ENCODE results near the gene SGMS1. TPM values are rescaled to one million over a fixed set of nuclear protein-coding genes. Genes with fewer than 3 reads are reported as not detected.

The SGMS1 gene
- total RNA-seq, 1 donor from 2014 or later, result 43.5 TPM

DNA sequence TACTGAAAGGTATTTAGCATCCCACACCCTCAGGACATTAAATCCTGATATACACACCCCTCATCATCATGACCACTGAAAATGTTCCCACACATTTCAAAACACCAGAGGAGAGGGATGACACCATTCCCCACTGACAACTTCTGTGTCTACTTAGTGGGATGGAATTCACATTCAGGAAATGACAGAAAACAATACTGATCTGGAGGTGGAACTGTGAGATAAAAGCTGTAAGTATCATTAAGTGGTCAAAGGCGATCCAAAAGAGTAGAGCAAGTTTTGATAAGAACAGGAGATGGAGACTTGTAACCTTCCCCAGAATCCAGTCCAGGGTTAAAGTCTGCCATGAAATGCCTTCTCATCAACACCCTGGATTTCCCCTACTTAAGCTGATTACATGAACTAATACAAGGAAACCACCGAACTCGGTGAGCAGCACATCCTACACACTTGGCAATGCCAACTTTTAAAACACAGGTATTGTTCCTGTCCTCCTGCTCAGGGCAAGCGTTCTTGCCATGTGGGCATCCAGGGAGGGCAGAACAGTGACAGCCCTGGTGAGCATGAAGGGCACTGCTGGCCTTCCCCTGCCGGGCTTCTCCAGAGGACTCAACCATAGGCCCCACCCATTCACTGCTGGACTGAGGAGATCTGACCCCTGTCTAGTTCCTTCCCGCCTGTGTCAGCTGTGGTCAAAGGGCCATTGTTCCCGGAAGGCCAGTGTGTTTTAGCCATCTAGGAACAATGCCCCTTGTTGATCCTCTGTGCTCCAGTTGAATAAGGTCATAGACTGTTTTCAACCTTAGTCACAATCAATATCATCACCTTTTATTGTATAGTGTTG lies 85.0 kb downstream of the SGMS1 start:
- peak; percentile 45 for DNase-seq (ENCODE audit: low read depth)

DNA sequence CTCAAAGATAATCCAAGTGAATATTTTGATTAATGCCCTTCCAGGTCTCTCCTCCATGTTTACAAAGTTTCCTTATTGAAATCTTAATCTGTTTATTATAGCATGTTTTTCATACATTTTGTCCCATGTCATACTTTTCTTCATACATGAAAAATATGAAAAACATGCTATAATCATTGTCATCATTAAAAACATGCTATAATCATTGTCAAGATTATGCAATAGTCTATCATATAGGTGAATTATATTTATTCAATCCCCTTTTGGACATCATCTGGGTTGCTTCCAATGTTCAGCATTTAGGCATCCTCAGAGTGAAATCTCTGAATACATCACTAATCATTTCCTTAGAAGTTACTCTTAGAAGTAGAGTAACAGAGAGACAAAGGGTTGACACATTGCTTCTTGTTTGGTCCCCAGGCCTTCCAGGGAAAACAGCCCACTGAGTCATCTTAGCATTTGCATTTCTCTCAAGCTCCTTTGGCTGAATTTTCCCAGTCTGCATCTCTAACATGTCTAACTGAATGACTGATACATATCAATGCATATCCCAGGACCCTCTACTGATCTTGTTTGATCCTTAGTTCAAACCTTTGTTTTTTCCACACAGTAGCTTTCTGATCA lies 87.0 kb downstream of the SGMS1 start:
- DNase-seq (ENCODE audit: low read depth), result peak; percentile 90

DNA sequence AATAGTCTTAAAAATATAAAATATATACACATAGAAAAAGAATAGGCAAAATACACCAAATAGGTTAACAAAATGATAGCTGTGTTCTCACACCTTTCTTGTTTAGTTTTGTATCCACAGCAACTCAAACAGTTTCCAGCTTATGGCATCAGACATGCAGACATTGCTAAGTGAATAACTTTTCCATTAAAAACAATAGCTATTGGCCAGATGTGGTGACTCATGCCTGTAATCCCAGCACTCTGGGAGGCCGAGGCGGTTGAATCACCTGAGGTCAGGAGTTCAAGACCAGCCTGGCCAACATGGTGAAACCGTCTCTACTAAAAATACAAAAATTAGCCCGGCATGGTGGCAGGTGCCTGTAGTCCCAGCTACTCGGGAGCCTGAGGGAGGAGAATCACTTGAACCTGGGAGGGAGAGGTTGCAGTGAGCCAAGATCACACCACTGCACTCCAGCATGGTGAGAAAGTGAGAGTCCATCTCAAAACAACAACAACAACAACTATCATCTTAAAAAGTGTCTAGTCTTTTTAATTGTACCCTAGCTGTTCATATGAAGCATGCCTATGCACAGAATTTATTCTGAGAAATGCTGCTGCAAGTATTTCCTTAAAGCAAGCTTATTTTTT lies 88.9 kb downstream of the SGMS1 start:
- DNase-seq (ENCODE audit: low read depth), result peak; percentile 97

DNA sequence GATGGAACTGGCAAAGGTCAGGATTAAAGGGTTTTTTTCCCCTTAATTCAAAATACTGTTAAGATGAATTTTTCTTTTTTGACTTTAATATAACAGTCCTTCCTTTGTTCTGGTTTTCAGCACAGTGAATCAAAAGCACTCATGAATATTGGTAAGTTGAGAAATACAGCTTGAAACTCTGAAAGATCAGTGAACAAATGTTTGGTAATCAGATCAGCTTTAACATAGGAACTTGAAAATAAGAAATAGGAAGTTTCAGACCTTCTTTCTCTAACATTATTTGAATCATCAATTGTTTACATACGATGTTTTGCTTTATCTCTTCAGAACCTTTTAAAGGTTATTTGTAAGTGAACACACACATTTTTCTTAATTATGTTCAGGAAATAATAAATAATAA lies 90.5 kb downstream of the SGMS1 start:
- DNase-seq (ENCODE audit: low read depth), result no peak

DNA sequence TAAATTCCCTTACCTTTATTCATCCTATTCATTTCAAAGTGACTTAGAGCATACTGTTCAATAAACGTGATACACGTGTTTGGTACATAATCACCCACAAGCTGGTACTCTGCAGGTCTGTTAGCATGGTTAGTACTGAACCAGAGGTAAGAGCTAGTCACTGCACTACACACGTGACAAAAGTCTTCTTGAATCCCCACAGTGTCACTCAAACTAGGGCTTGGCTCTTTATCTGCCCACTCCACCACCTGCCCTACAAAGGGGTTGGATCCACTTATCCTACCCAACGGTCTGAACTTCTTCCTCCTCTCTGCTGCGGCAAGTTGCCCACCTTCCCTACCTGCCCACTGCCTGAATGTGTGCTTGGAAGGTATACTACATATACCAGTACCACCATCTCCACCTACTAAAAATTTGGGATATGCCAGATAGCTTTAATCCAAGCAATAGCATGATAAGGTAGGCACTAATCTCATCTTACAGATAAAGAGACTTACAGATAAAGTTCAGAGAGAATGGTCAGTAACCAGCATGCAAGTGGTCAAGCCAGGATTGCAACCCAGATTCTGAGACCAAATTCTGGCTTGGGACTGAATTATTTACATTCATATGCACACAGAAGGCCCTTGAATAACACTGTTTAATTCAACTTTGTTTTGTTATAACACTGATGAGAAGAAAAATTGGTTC lies 92.2 kb downstream of the SGMS1 start:
- DNase-seq (ENCODE audit: low read depth), result no peak

DNA sequence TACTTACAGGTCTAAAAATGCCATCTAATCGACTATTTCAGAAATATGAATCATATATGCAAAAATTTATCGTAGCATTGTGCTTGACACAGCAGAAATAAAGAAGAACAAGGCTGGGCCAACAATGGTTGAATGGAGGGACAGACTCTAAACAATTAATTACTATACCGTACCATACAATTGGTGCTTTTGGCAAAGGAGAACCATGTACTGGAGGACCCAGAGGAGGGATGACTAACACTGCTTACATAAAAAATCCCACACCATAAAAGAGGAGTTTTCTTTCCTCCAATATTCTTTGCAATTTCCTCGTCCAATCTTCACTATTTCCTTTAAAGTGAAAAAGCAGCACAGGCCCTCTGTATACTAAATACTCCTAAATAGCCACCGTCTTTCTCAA lies 94.1 kb downstream of the SGMS1 start:
- no peak for DNase-seq (ENCODE audit: low read depth)

DNA sequence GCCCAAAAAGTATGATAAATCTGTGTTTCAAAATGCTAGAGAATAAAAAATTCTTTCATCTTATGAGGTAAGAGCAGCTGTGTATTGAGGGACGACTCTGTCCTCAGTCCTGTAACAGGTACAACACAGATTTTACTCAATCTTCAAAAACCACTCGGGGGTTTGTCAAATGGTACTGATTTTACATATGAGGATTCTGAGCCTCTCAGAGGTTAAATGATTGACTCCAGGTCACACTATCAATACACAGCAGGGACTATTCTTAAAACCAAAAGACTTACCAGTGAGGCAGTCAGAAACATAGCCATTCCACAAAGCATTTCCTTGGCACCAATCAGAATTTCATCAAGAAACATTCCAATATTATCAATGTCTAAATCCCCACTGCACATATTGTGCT lies 95.5 kb downstream of the SGMS1 start:
- no peak for DNase-seq (ENCODE audit: low read depth)

DNA sequence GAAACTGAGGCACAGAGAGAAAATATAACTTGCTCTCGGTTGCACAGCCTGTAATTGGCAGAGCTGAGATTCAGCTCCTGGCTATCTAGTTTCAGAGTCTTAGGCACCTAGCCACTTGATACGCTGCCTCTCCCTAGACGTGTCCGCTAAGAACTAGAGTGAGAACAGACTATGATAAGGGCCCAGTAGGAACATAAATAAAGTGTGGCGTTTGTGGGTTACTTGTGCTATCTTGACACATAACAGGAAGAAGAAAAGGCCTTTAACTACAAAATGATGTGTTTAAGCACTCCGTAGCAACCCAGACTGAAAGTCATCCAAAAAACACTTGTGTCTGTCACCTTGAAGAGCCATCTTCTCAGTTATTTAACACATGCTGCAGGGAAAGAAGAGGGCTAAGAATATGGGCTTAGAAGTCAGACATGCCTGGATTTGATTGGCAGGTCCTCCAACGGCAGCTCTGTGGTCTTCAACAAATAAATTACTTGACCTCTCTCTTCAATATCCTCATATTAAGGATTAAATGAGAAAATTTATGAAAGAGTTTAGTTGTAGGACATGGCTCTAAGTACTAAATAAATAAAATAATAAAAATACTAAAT lies 96.2 kb downstream of the SGMS1 start:
- no peak for DNase-seq (ENCODE audit: low read depth)

DNA sequence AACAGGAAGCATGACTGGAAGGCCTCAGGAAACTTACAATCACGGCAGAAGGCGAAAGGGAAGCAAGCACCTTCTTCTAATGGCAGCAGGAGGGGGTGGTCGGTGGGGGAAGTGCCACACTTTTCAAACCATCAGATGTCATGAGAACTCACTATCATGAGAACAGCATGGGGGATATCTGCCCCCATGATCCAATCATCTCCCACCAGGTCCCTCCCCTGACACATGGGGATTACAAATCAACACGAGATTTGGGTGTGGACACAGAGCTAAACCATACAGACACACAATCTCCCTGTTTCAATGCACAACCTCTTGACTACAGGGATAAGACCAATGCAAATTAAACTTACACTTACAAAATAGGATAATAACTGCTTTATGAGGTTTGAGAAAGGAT lies 97.6 kb downstream of the SGMS1 start:
- no peak for DNase-seq (ENCODE audit: low read depth)

DNA sequence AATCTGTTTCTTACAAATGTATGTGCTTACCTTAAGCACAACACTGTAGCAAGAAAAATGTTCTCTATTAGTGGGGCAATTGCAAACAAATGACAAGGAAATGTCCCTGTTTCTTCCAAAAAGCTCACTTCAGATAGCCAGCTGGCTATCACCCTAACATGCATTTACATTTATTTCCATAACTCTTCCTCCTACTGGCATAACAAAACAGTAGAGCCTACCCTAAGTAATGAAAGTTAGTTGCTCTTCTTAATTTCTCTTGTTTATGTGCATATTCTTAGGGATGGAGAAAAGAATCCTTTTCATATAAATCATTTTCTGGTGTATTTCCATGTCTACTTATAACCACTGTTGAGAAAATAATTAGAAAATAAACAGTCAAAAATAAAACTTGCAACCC lies 100.4 kb downstream of the SGMS1 start:
- no peak for DNase-seq (ENCODE audit: low read depth)

DNA sequence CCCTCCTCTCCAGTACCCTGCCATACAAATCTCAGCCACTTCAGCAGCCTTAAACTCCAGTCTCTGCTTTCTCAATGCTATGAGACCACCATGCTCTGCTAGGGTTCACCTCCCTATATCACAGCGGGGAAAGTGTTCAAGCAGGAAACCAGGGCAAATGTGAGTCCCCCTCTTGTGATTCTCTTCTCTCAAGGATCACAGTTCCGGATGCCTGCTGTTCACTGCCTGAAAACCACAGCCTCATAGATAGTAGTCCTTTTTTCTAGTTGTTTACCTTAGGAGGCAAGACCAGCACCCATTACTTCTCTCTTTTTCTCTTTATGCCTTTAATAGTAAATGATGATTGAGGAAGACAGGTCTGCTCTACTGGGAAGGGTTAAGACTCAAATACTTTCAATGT lies 100.8 kb downstream of the SGMS1 start:
- no peak for DNase-seq (ENCODE audit: low read depth)

DNA sequence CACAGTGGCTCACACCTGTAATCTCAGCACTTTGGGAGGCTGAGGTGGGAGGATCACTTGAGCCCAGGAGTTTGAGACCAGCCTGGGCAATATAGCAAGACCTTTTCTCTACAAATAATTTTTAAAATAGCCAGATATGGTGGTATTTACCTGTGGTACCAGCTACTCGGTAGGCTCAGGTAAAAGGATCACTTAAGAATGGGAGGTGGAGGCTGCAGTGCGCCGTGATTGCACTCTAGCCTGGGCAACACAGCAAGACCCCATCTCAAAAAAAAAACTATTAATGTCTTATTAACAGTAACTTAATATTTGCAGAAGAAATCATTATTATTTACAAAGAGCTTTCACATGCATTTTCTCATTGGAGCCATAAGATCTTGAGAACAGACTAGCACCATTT lies 103.6 kb downstream of the SGMS1 start:
- no peak for DNase-seq (ENCODE audit: low read depth)

DNA sequence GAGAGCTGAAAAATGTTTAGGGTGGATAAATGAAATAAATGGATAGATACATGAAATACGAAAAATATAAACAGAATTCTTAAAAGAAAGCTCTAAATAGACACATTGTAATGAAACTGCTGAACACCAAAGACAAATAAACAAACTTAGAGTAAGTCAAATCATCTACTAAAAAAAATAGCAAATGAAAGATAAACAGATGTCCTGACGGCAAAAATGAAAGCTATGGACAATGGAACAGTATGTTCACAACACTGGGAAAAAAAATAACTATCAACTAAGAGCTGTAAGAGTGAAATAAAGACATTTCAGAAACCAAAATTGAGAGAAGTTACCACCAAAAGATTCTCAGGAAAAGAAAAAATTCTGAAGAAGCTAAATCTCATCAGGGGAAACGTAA lies 106.1 kb downstream of the SGMS1 start:
- DNase-seq (ENCODE audit: low read depth), result no peak

DNA sequence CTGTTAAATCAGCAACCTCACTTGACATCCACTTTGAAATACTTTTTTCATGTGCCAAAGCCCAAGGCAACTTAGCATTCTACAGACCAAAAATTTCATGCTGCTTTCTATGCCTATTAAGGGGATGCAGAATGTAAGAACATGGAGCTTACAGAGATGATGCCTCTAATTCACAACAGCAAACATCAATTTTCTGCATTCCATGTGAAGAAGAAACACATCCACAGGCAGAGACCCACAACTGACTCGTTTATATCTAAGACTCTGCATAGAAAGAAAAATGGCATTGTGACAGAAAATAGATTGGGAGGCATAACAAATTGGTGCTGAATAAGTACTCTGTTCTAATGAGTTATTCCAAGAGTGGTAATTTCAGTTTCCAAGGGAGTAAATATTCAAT lies 107.6 kb downstream of the SGMS1 start:
- no peak for DNase-seq (ENCODE audit: low read depth)

DNA sequence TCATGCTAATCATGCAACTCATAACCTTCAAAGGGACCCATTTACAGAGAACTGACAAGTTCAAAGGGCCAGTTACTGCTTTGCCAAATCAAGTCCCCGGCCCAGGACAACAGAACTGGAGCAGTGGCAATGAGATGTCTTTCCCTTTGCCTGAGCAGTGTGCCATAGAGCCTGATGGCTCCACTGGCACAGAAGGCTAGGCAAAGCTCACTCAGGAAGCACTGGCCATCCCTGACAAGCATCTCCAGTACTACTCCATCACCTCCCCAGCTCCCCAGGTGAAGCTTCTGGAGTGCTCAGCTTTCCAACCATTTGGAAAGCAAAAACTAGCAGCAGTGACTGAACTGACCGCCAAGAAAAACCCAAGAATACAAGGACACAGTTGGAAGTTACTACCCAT lies 108.3 kb downstream of the SGMS1 start:
- DNase-seq (ENCODE audit: low read depth), result no peak

DNA sequence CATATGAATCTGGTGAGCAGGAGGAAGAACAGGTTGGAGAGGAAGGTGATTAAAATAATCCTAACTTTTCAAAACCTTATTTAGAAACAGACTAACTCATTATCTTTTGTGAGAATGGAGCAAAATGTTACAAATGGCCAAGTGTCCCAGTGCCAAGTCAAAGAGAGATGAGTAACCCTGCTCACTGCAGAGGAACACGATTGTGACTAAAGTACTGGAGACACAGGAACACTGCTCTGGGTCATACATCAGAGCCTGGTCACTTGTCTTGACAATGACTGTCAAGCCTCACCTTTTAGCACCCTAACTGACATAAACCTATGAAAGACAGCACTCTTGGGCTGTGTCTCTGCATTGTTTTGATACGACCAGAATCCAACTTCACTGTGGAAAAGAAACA lies 108.8 kb downstream of the SGMS1 start:
- no peak for DNase-seq (ENCODE audit: low read depth)

DNA sequence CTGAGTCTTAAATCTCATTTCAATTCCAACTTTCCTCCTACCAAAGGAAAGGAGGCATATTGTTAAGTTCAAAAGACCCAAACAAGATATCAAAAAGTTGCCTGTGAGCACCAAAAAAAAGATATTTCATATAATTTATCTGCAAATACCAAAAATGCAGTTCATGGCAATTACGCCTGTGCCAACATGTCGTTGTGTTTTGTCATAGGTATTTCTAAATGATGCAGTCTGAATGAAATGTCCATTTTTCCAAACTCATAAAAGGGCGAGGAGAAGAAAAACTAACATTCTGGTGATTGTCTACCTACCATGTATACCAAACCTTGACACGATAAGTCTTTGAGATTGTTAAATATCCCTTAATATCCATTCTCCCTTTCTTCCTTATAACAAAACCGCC lies 109.8 kb downstream of the SGMS1 start:
- DNase-seq (ENCODE audit: low read depth), result no peak

DNA sequence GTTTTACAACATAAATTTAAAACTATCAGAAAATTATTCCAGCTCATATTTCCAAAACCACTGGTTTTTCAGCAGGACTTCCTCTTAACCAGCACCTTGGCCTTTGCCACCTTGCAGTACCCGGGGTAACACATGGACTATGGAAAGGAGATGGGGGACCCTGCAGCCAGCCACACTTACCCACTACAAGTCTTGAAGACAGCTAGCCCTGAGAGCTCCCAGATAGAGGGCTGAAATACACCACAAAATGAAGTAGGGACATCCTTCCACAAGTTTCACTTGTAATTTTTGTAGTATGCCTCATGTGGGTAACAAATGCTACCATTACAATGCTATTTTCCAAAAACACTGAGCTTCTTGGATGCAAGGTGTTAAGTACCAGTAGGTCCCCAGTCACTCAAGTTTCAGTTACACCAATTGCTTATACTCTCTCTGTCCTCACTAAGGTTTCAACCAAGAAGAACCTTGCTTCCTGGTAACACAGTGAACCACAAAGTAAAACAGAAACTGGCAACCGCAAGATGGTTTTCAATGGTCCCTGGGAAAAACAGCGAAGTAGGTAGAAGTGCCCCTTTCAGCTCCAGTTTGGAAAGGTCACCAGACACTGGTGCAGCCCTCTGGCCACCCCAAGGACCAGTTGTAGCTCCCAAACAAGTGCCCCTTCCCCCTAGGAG lies 110.9 kb downstream of the SGMS1 start:
- no peak for DNase-seq (ENCODE audit: low read depth)

DNA sequence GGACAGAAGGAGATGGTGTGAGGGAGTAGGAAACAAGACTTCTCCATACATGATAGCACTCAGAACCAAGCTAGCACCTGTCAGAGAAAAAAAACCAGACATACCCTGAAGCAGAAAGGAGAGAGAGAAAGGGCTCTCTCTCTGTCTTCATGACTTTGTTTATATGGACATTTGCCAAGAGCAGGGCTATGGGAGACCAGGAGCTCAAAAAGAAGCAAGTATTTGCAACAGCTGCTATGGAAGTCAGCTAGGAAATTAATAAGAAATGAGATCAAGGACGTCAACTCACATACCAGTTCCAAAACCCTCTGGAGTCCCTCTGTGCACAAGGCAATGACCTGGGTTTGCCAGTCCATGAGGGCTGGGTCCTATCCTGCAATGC lies 111.6 kb downstream of the SGMS1 start:
- DNase-seq (ENCODE audit: low read depth), result no peak

DNA sequence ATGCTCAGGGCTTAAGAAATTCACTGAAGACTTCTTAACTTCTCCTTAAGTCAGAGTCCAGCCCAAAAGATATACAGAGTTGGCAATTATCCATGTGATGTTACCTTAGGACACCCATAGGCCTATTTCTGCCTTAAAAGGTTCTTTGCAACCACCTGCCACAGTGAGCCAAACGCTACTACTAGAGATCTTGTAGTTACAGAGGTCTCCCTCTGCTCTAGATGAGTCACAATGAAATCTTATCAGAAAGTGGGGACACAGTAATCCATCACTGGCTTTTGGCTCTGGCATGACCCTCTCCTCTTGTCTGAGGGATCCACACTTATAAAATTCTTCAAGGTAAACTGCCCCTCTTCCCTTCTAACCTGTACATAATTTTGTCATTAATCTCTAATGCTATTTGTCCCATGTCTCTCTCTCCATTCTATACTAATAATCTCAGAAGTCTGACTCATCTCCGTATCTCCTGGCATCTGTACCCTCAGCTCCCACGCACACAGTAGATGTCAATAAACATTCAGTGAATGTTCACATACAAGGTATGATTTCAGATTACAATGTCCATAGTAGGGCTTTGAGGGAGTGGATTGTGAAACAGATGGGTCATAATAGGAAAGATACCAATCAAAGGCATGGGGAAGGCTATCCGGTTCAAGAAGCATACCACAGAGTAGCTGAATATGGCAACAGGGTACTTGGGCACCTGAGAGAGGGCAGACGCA lies 112.1 kb downstream of the SGMS1 start:
- no peak for DNase-seq (ENCODE audit: low read depth)
